HepG2 (cell line): ENCODE measurements around the gene DDC.

Source experiments
- E2F1 ChIP-seq: sonication (generic); formaldehyde crosslinking; IDR thresholded peaks from 2 replicates; pipeline ENCODE4 v1.5.0; 2020; ENCODE audit warnings: missing genetic modification reagents
- FOXA1 ChIP-seq, 2 experiments: fragments of 450-650 bp in 1 of 2; sonication (generic) in 1 of 2; formaldehyde crosslinking in 1 of 2; IDR thresholded peaks; 2 replicates each; pipeline versions ENCODE4 v1.4.0 to v1.6.1; 2016 to 2020; ENCODE audit warnings: missing genetic modification reagents in 1 of 2
- GABPB1 ChIP-seq: IDR thresholded peaks from 2 replicates; pipeline ENCODE4 v1.6.1; 2016; ENCODE audit warnings: mild to moderate bottlenecking, missing genetic modification reagents, moderate library complexity, missing compliant biosample characterization
- MXI1 ChIP-seq: IDR thresholded peaks from 3 replicates; pipeline ENCODE4 v1.6.1; 2012; ENCODE audit warnings: low read depth, low read length, inconsistent platforms, borderline replicate concordance
- POLR2A ChIP-seq, 2 experiments: IDR thresholded peaks; 2 replicates each; pipeline ENCODE4 v1.6.1; 2011; ENCODE audit warnings: low read depth in 2 of 2, low read length in 2 of 2, mild to moderate bottlenecking in 1 of 2, moderate library complexity in 1 of 2; ENCODE audit not compliant: insufficient read depth in 1 of 2
- RFX1 ChIP-seq: fragments of 450-650 bp; IDR thresholded peaks from 2 replicates; pipeline ENCODE4 v1.6.1; 2017
- SMAD1 ChIP-seq: sonication (generic); formaldehyde crosslinking; IDR thresholded peaks from 2 replicates; pipeline ENCODE4 v1.4.0; 2020; ENCODE audit warnings: missing genetic modification reagents, low read depth, mild to moderate bottlenecking, borderline replicate concordance
- TARDBP ChIP-seq: sonication (generic); formaldehyde crosslinking; IDR thresholded peaks from 2 replicates; pipeline ENCODE4 v1.8.0; 2022; ENCODE audit warnings: mild to moderate bottlenecking, missing genetic modification reagents
- ZNF10 ChIP-seq: sonication (generic); formaldehyde crosslinking; IDR thresholded peaks from 2 replicates; pipeline ENCODE4 v1.4.0; 2020; ENCODE audit warnings: mild to moderate bottlenecking, low read depth, missing genetic modification reagents, borderline replicate concordance
- ZNF768 ChIP-seq: sonication (generic); formaldehyde crosslinking; IDR thresholded peaks from 2 replicates; pipeline ENCODE4 v1.4.0; 2020; ENCODE audit warnings: missing genetic modification reagents
- TF ChIP-seq, protein P1 (sequence below): sonication (generic); formaldehyde crosslinking; IDR thresholded peaks from 2 replicates; pipeline ENCODE4 v1.4.0; 2020; ENCODE audit warnings: low read depth, mild to moderate bottlenecking, missing genetic modification reagents

DNA sequence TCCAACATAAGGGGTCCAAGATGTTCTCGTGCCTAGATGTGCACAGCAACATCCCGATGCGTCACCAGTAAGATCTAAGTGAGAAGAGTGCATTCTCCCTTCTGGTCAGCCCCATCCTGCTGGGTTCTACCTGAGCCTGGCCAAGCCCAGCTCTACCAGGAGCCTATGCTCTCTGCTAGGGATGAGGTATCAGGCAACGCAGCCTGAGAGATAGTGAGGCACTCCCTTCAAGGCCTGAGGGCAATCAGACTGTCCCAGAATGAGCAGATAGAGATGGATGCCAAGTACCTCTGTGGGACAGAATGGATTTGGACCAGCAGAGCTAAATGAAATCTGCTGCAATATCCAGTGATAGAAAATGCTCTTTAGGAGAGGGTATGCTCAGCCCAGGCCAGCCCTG is 26.7 kb downstream of the DDC start:
- no peak for TF ChIP-seq POLR2A (IDR thresholded peaks at IDR 0.05; ENCODE audit: insufficient read depth in 1 of 2, low read depth in 2 of 2, low read length in 2 of 2)
- no peak for TF ChIP-seq TARDBP (CRISPR knock-in tag)
- TF ChIP-seq ZNF768 (CRISPR knock-in tag), result no peak
- TF ChIP-seq, protein P1, sequence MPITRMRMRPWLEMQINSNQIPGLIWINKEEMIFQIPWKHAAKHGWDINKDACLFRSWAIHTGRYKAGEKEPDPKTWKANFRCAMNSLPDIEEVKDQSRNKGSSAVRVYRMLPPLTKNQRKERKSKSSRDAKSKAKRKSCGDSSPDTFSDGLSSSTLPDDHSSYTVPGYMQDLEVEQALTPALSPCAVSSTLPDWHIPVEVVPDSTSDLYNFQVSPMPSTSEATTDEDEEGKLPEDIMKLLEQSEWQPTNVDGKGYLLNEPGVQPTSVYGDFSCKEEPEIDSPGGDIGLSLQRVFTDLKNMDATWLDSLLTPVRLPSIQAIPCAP (CRISPR knock-in tag), result no peak
- TF ChIP-seq RFX1, result no peak
- no peak for TF ChIP-seq SMAD1
- TF ChIP-seq GABPB1 (CRISPR knock-in tag), result no peak
- no peak for TF ChIP-seq FOXA1 (IDR thresholded peaks at IDR 0.05)
- no peak for TF ChIP-seq FOXA1 (CRISPR knock-in tag; IDR thresholded peaks at IDR 0.05)
- TF ChIP-seq E2F1 (CRISPR knock-in tag), result no peak
- TF ChIP-seq MXI1, result no peak
- no peak for TF ChIP-seq ZNF10 (CRISPR knock-in tag)
